ENCODE data around the gene PLA2G4D. TPM values are rescaled to one million over a fixed set of nuclear protein-coding genes. Genes with fewer than 3 reads are reported as not detected.

PLA2G4D gene
- total RNA-seq, 1 experiment from 2014 or later: not detected

- BruUV-seq (replicated peaks): no TSS peak
- Histone ChIP-seq H3K4me1 (ENCODE audit: control insufficient read depth, insufficient read depth, low read length) (no peaks in the 10 kb centered on the region), H3K27ac (ENCODE audit: low read length) (no peak overlapping the region), H3K27me3 (ENCODE audit: control insufficient read depth, insufficient read depth, low read length) (peaks cover 6% of the 10 kb centered on the region), H3K36me3 (ENCODE audit: control insufficient read depth, insufficient read depth, low read length) (no peaks in the 10 kb centered on the region), H3K9me3 (ENCODE audit: control insufficient read depth, insufficient read depth, low read depth, low read length) (no peaks in the 10 kb centered on the region), H3K4me3 (ENCODE audit: low read depth in 2 of 2, low read length in 2 of 2) (no peak overlapping the region)
- intact Hi-C loops (cut with micrococcal nuclease; ENCODE audit: unreplicated experiment) (no loop called here), in situ Hi-C loops (cut with HindIII; ENCODE audit: low pct_unique_long_range_greater_than_20kb, low sequenced_read_pairs) (no loop called here)
- ChIA-PET CTCF (interaction anchor here (0.6 to 2.2 kb wide), 2 partner anchors 49 to 282 kb away, joined by 4 to 6 read pairs; no protein-coding TSS in a partner anchor), POLR2A (no interaction called here)
- ATAC-seq (no peak), DNase-seq (ENCODE audit: low read depth, low spot score) (no peak)
- TF ChIP-seq, protein P1, sequence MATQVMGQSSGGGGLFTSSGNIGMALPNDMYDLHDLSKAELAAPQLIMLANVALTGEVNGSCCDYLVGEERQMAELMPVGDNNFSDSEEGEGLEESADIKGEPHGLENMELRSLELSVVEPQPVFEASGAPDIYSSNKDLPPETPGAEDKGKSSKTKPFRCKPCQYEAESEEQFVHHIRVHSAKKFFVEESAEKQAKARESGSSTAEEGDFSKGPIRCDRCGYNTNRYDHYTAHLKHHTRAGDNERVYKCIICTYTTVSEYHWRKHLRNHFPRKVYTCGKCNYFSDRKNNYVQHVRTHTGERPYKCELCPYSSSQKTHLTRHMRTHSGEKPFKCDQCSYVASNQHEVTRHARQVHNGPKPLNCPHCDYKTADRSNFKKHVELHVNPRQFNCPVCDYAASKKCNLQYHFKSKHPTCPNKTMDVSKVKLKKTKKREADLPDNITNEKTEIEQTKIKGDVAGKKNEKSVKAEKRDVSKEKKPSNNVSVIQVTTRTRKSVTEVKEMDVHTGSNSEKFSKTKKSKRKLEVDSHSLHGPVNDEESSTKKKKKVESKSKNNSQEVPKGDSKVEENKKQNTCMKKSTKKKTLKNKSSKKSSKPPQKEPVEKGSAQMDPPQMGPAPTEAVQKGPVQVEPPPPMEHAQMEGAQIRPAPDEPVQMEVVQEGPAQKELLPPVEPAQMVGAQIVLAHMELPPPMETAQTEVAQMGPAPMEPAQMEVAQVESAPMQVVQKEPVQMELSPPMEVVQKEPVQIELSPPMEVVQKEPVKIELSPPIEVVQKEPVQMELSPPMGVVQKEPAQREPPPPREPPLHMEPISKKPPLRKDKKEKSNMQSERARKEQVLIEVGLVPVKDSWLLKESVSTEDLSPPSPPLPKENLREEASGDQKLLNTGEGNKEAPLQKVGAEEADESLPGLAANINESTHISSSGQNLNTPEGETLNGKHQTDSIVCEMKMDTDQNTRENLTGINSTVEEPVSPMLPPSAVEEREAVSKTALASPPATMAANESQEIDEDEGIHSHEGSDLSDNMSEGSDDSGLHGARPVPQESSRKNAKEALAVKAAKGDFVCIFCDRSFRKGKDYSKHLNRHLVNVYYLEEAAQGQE (IDR thresholded peaks at IDR 0.05; ENCODE audit: insufficient read depth in 1 of 2, low read depth in 2 of 2, low read length in 1 of 2): no peak
- TF ChIP-seq, protein P2, sequence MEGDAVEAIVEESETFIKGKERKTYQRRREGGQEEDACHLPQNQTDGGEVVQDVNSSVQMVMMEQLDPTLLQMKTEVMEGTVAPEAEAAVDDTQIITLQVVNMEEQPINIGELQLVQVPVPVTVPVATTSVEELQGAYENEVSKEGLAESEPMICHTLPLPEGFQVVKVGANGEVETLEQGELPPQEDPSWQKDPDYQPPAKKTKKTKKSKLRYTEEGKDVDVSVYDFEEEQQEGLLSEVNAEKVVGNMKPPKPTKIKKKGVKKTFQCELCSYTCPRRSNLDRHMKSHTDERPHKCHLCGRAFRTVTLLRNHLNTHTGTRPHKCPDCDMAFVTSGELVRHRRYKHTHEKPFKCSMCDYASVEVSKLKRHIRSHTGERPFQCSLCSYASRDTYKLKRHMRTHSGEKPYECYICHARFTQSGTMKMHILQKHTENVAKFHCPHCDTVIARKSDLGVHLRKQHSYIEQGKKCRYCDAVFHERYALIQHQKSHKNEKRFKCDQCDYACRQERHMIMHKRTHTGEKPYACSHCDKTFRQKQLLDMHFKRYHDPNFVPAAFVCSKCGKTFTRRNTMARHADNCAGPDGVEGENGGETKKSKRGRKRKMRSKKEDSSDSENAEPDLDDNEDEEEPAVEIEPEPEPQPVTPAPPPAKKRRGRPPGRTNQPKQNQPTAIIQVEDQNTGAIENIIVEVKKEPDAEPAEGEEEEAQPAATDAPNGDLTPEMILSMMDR (IDR thresholded peaks at IDR 0.05): no peak
- TF ChIP-seq POLR2AphosphoS5 (IDR thresholded peaks at IDR 0.05; ENCODE audit: low read depth, low read length): no peak
- TF ChIP-seq SIN3A (IDR thresholded peaks at IDR 0.05; ENCODE audit: borderline replicate concordance, insufficient read depth, low read depth, low read length): no peak
- TF ChIP-seq TCF7L2 (IDR thresholded peaks at IDR 0.05; ENCODE audit: low read depth, low read length): no peak
These were observed 39.0 kb upstream of the PLA2G4D start for GRCh38 chr15:42133356-42133755.

GRCh38 chr15:42131826-42132806 lies 37.8 kb upstream of the PLA2G4D start:
- Histone ChIP-seq H3K27ac (ENCODE audit: low read length) (no peak overlapping the region), H3K9me3 (ENCODE audit: control insufficient read depth, insufficient read depth, low read depth, low read length) (no peaks in the 10 kb centered on the region), H3K36me3 (ENCODE audit: control insufficient read depth, insufficient read depth, low read length) (no peaks in the 10 kb centered on the region), H3K4me1 (ENCODE audit: control insufficient read depth, insufficient read depth, low read length) (no peaks in the 10 kb centered on the region), H3K27me3 (ENCODE audit: control insufficient read depth, insufficient read depth, low read length) (peaks cover 6% of the 10 kb centered on the region), H3K4me3 (ENCODE audit: low read depth in 2 of 2, low read length in 2 of 2) (no peak overlapping the region)
- DNase-seq (ENCODE audit: low read depth, low spot score): no peak
- peak; percentile 31; the same call in 1 of the 2 replicates for ATAC-seq
- ChIA-PET CTCF (interaction anchor here (0.5 to 0.7 kb wide), 2 partner anchors 11 to 47 kb away, joined by 4 read pairs; no protein-coding TSS in a partner anchor), POLR2A (interaction anchor here (0.6 kb wide), 1 partner anchor 25 kb away, joined by 4 read pairs; no protein-coding TSS in a partner anchor)
- in situ Hi-C loops (cut with HindIII; ENCODE audit: low pct_unique_long_range_greater_than_20kb, low sequenced_read_pairs): no loop called here
- TF ChIP-seq TCF7L2 (IDR thresholded peaks at IDR 0.05; ENCODE audit: low read depth, low read length) (no peak), POLR2AphosphoS5 (IDR thresholded peaks at IDR 0.05; ENCODE audit: low read depth, low read length) (no peak), SIN3A (IDR thresholded peaks at IDR 0.05; ENCODE audit: borderline replicate concordance, insufficient read depth, low read depth, low read length) (no peak)
- TF ChIP-seq, protein P1 (IDR thresholded peaks at IDR 0.05; ENCODE audit: insufficient read depth in 1 of 2, low read depth in 2 of 2, low read length in 1 of 2): no peak
- TF ChIP-seq, protein P2 (IDR thresholded peaks at IDR 0.05): no peak
- intact Hi-C loops (cut with micrococcal nuclease; ENCODE audit: unreplicated experiment): no loop called here
- no TSS peak for BruUV-seq (replicated peaks)
